GM12801 (cell line): ENCODE results near the gene MAN1B1.

Experiments used
- CTCF ChIP-seq: IDR thresholded peaks from one replicate; pipeline ENCODE4 v1.5.1; 2011; ENCODE audit warnings: control low read depth; ENCODE audit not compliant: insufficient read length; ENCODE audit errors: extremely low read depth

Gene MAN1B1

GRCh38 chr9:137103206-137103999, 16.6 kb downstream of the MAN1B1 start:
- no peak for TF ChIP-seq CTCF

- no peak for TF ChIP-seq CTCF
These were observed 19.3 kb downstream of the MAN1B1 start for GRCh38 chr9:137105814-137106661.

GRCh38 chr9:137106662-137107250, 20.0 kb downstream of the MAN1B1 start:
- no peak for TF ChIP-seq CTCF

- TF ChIP-seq CTCF, result no peak
These were observed 20.6 kb downstream of the MAN1B1 start for GRCh38 chr9:137107312-137107921.

GRCh38 chr9:137107982-137108381, 21.2 kb downstream of the MAN1B1 start:
- TF ChIP-seq CTCF, result no peak

GRCh38 chr9:137108608-137109249, 21.9 kb downstream of the MAN1B1 start:
- no peak for TF ChIP-seq CTCF
